IMR-90 (cell line): ENCODE results near the gene FRK.

Source experiments
- CEBPB ChIP-seq: IDR thresholded peaks from 2 replicates; pipeline ENCODE4 v1.6.1; 2012; ENCODE audit warnings: low read depth, low read length, improper control_type of control experiment
- CTCF ChIP-seq: conservative IDR thresholded peaks from 2 replicates; pipeline ENCODE4 v1.5.1; 2012; ENCODE audit warnings: mild to moderate bottlenecking, low read depth, low read length, improper control_type of control experiment
- ELK1 ChIP-seq: fragments of 150-350 bp; IDR thresholded peaks from 2 replicates; pipeline ENCODE4 v1.6.1; 2016; ENCODE audit warnings: low read depth, mild to moderate bottlenecking, low read length, moderate library complexity, borderline replicate concordance
- MAZ ChIP-seq: IDR thresholded peaks from 2 replicates; pipeline ENCODE4 v1.6.1; 2012; ENCODE audit warnings: low read depth, mild to moderate bottlenecking, low read length, improper control_type of control experiment, moderate library complexity, borderline replicate concordance
- MXI1 ChIP-seq: IDR thresholded peaks from 2 replicates; pipeline ENCODE4 v1.6.1; 2012; ENCODE audit warnings: low read depth, mild to moderate bottlenecking, low read length, moderate library complexity, borderline replicate concordance
- POLR2A ChIP-seq: IDR thresholded peaks from 2 replicates; pipeline ENCODE4 v1.6.1; 2012; ENCODE audit warnings: mild to moderate bottlenecking, low read depth, low read length
- RFX5 ChIP-seq: IDR thresholded peaks from 2 replicates; pipeline ENCODE4 v1.8.0; 2012; ENCODE audit warnings: low read depth, mild to moderate bottlenecking, low read length, moderate library complexity
- USF2 ChIP-seq: fragments of 150-350 bp; IDR thresholded peaks from 2 replicates; pipeline ENCODE4 v1.6.1; 2017; ENCODE audit warnings: mild to moderate bottlenecking, antibody characterized with exemption, low read length, low read depth

- TF ChIP-seq POLR2A (no peak), CTCF (no peak), MAZ (no peak), USF2 (no peak), CEBPB (no peak), ELK1 (no peak), MXI1 (no peak), RFX5 (no peak)
These were observed 50.3 kb downstream of the FRK start for GRCh38 chr6:116010386-116010785.
